HG02798 (cell line): ENCODE measurements around the gene THSD4.
"Not testable (repeated sequence)": the region's sequence is repeated elsewhere in the genome, so short reads cannot be mapped to it uniquely, and the experiment has no call there.

Experiments used
- ATAC-seq: cut with Tn5 transposase; IDR thresholded peaks from one replicate; pipeline ENCODE4 v1.9.1; 2021; ENCODE audit warnings: mild to moderate bottlenecking; ENCODE audit not compliant: unreplicated experiment, poor library complexity

THSD4 gene

GRCh38 chr15:71306538-71306937 is 191.3 kb downstream of the THSD4 start:
- ATAC-seq, result no peak

- ATAC-seq, result no peak
Measured at GRCh38 chr15:71312194-71312708, 197.0 kb downstream of the THSD4 start.

GRCh38 chr15:71312731-71313460 is 197.6 kb downstream of the THSD4 start:
- ATAC-seq, result no peak

- ATAC-seq, result no peak
Measured at GRCh38 chr15:71313806-71314205, 198.5 kb downstream of the THSD4 start.

GRCh38 chr15:71314956-71315537 is 199.8 kb downstream of the THSD4 start:
- ATAC-seq, result no peak

GRCh38 chr15:71316911-71317310 is 201.6 kb downstream of the THSD4 start:
- ATAC-seq, result no peak

GRCh38 chr15:71319424-71319823 is 204.2 kb downstream of the THSD4 start:
- not testable (repeated sequence) for ATAC-seq

GRCh38 chr15:71319935-71320334 is 204.7 kb downstream of the THSD4 start:
- no peak for ATAC-seq

- ATAC-seq, result no peak
Measured at GRCh38 chr15:71323082-71323481, 207.8 kb downstream of the THSD4 start.

GRCh38 chr15:71323584-71323983 is 208.3 kb downstream of the THSD4 start:
- no peak for ATAC-seq

- ATAC-seq, result no peak
Measured at GRCh38 chr15:71325481-71325880, 210.2 kb downstream of the THSD4 start.

- no peak for ATAC-seq
Measured at GRCh38 chr15:71328453-71328852, 213.2 kb downstream of the THSD4 start.

- ATAC-seq, result no peak
Measured at GRCh38 chr15:71329041-71329440, 213.8 kb downstream of the THSD4 start.

- ATAC-seq, result no peak
Measured at GRCh38 chr15:71329497-71330260, 214.4 kb downstream of the THSD4 start.

GRCh38 chr15:71330638-71331162 is 215.4 kb downstream of the THSD4 start:
- ATAC-seq, result no peak

- no peak for ATAC-seq
Measured at GRCh38 chr15:71331173-71331572, 215.9 kb downstream of the THSD4 start.

GRCh38 chr15:71332431-71333004 is 217.2 kb downstream of the THSD4 start:
- ATAC-seq, result no peak

- no peak for ATAC-seq
Measured at GRCh38 chr15:71333136-71333700, 217.9 kb downstream of the THSD4 start.

- ATAC-seq, result no peak
Measured at GRCh38 chr15:71333839-71334238, 218.6 kb downstream of the THSD4 start.

GRCh38 chr15:71334434-71334833 is 219.2 kb downstream of the THSD4 start:
- no peak for ATAC-seq
